Body of pancreas (tissue), 4 donors: Measurements from ENCODE around the gene C1orf232. TPM values are rescaled to one million over a fixed set of nuclear protein-coding genes. Genes with fewer than 3 reads are reported as not detected.
A peak's percentile ranks its signal among the peaks of the same experiment; 100 is the strongest.

Source experiments
- ATAC-seq: fragments of 150-250 bp; one replicate; pipeline ENCODE4 v1.9.1; 2016
- DNase-seq, 4 donors: peaks; one replicate each; pipeline ENCODE4 v3.0.0-alpha.2; 2019
- H3K27ac ChIP-seq, 4 donors: fragments of 200-600 bp; sonication (generic); 1 replicate in 3 of 4; 2 replicates in 1 of 4; pipeline versions ENCODE4 v1.5.1 to v1.6.1; 2016 to 2019; ENCODE audit warnings: mild to moderate bottlenecking in 1 of 4, mixed read lengths in 1 of 4, moderate library complexity in 1 of 4
- H3K27me3 ChIP-seq, 2 donors: fragments of 200-600 bp; sonication (generic); one replicate each; pipeline ENCODE4 v1.6.0; 2016; ENCODE audit warnings: mild to moderate bottlenecking in 1 of 2
- H3K36me3 ChIP-seq, 2 donors: fragments of 200-600 bp; sonication (generic); replicated peaks in 1 of 2; 2 replicates each; pipeline ENCODE4 v1.5.1; 2016; ENCODE audit warnings: low read depth in 2 of 2; ENCODE audit not compliant: insufficient read depth in 1 of 2
- H3K4me1 ChIP-seq: fragments of 200-600 bp; sonication (generic); one replicate; pipeline ENCODE4 v1.6.0; 2016
- H3K4me3 ChIP-seq, 2 donors: fragments of 200-600 bp; sonication (generic); 1 replicate in 1 of 2; 2 replicates in 1 of 2; pipeline ENCODE4 v1.5.1; 2016 to 2019
- H3K9me3 ChIP-seq, 3 donors: fragments of 200-600 bp; sonication (generic); 1 replicate in 2 of 3; 2 replicates in 1 of 3; pipeline ENCODE4 v1.5.1; 2016
- POLR2A ChIP-seq, 3 donors: fragments of 450-650 bp; IDR thresholded peaks; one replicate each; pipeline ENCODE4 v1.6.1; 2016; ENCODE audit warnings: antibody characterized with exemption in 3 of 3, mild to moderate bottlenecking in 2 of 3
- WGBS, 2 donors: methylation state at CpG; one replicate each; pipeline ENCODE4 v1.1.5; 2017; 5-methylcytosine and 5-hydroxymethylcytosine counted together
- intact Hi-C: fragments of 100-400 bp; cut with DNase I; formaldehyde crosslinking; loops from one replicate; pipeline ENCODE4 v1.15.1; 2023
- total RNA-seq, 2 donors: library from RNA; depleted of rRNA; stranded (reverse); fragments of >200 nt; gene quantifications; one replicate each; pipeline ENCODE4 v1.1.0, GENCODE V29; 2016
- TF ChIP-seq, protein P1 (sequence below), 7 experiments: fragments of 450-650 bp in 4 of 7; fragments of 200-600 bp in 3 of 7; sonication (generic) in 3 of 7; IDR thresholded peaks; one replicate each; pipeline ENCODE4 v1.5.1; 2016 to 2019; ENCODE audit warnings: antibody characterized with exemption in 7 of 7

The C1orf232 gene
- total RNA-seq, 2 donors from 2014 or later, result not detected

- no peak for DNase-seq
- H3K27ac ChIP-seq, result no peak overlapping the region
- intact Hi-C loops, result no loop called here
- no peak for ATAC-seq
- H3K9me3 ChIP-seq, result no peaks in the 10 kb centered on the region
- TF ChIP-seq, protein P1, sequence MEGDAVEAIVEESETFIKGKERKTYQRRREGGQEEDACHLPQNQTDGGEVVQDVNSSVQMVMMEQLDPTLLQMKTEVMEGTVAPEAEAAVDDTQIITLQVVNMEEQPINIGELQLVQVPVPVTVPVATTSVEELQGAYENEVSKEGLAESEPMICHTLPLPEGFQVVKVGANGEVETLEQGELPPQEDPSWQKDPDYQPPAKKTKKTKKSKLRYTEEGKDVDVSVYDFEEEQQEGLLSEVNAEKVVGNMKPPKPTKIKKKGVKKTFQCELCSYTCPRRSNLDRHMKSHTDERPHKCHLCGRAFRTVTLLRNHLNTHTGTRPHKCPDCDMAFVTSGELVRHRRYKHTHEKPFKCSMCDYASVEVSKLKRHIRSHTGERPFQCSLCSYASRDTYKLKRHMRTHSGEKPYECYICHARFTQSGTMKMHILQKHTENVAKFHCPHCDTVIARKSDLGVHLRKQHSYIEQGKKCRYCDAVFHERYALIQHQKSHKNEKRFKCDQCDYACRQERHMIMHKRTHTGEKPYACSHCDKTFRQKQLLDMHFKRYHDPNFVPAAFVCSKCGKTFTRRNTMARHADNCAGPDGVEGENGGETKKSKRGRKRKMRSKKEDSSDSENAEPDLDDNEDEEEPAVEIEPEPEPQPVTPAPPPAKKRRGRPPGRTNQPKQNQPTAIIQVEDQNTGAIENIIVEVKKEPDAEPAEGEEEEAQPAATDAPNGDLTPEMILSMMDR (IDR thresholded peaks at IDR 0.05), result no peak
- TF ChIP-seq POLR2A (IDR thresholded peaks at IDR 0.05), result no peak
- 96 to 100% methylated on average over 2 of the region's 2 CpGs for WGBS, 2 donors
- H3K4me1 ChIP-seq, result peaks cover 7% of the 10 kb centered on the region
- H3K36me3 ChIP-seq, result no peaks in the 10 kb centered on the region
- no peak overlapping the region for H3K4me3 ChIP-seq
- H3K27me3 ChIP-seq, result no peaks in the 10 kb centered on the region
Observed at GRCh38 chr1:26132834-26133167, 36.0 kb downstream of the C1orf232 start.

GRCh38 chr1:26132128-26132833 is 36.5 kb downstream of the C1orf232 start:
- Histone ChIP-seq H3K27ac (no peak overlapping the region), H3K4me1 (peaks cover 12% of the 10 kb centered on the region), H3K9me3 (no peaks in the 10 kb centered on the region), H3K27me3 (no peaks in the 10 kb centered on the region), H3K36me3 (no peaks in the 10 kb centered on the region), H3K4me3 (no peak overlapping the region)
- intact Hi-C loops, result no loop called here
- 79 to 92% methylated on average over 5 of the region's 5 CpGs for WGBS, 2 donors
- ATAC-seq (no peak), DNase-seq (peak in 1 of 4 donors; percentile 8)
- TF ChIP-seq POLR2A (IDR thresholded peaks at IDR 0.05), result no peak
- TF ChIP-seq, protein P1 (IDR thresholded peaks at IDR 0.05), result no peak

- Histone ChIP-seq H3K27me3 (no peaks in the 10 kb centered on the region), H3K4me3 (no peak overlapping the region), H3K4me1 (peaks cover 28% of the 10 kb centered on the region), H3K36me3 (no peaks in the 10 kb centered on the region), H3K9me3 (no peaks in the 10 kb centered on the region), H3K27ac (no peak overlapping the region)
- ATAC-seq (no peak), DNase-seq (no peak)
- TF ChIP-seq, protein P1 (IDR thresholded peaks at IDR 0.05), result no peak
- no peak for TF ChIP-seq POLR2A (IDR thresholded peaks at IDR 0.05)
- intact Hi-C loops, result no loop called here
- 9 to 28% methylated on average over 1 of the region's 1 CpG for WGBS, 2 donors
Observed at GRCh38 chr1:26130695-26131094, 38.1 kb downstream of the C1orf232 start.

GRCh38 chr1:26129778-26130177 is 39.0 kb downstream of the C1orf232 start:
- no peak for DNase-seq
- 90 to 91% methylated on average over 4 of the region's 4 CpGs for whole genome bisulfite sequencing, 2 donors
- H3K9me3 ChIP-seq, result no peaks in the 10 kb centered on the region
- TF ChIP-seq, protein P1 (IDR thresholded peaks at IDR 0.05), result no peak
- TF ChIP-seq POLR2A (IDR thresholded peaks at IDR 0.05), result no peak
- no peak overlapping the region for H3K27ac ChIP-seq
- intact Hi-C loops, result no loop called here
- no peak for ATAC-seq
- H3K4me1 ChIP-seq, result peaks cover 37% of the 10 kb centered on the region
- H3K36me3 ChIP-seq, result no peaks in the 10 kb centered on the region
- no peaks in the 10 kb centered on the region for H3K27me3 ChIP-seq
- H3K4me3 ChIP-seq, result no peak overlapping the region
